ENCODE measurements around the gene ATF2. TPM values are rescaled to one million over a fixed set of nuclear protein-coding genes. Genes with fewer than 3 reads are reported as not detected.
"Not testable (repeated sequence)": the region's sequence is repeated elsewhere in the genome, so short reads cannot be mapped to it uniquely, and the experiment has no call there.

Gene ATF2
- polyA plus RNA-seq, 3 donors: 17.4 to 24.0 (median 22.1) TPM

DNA sequence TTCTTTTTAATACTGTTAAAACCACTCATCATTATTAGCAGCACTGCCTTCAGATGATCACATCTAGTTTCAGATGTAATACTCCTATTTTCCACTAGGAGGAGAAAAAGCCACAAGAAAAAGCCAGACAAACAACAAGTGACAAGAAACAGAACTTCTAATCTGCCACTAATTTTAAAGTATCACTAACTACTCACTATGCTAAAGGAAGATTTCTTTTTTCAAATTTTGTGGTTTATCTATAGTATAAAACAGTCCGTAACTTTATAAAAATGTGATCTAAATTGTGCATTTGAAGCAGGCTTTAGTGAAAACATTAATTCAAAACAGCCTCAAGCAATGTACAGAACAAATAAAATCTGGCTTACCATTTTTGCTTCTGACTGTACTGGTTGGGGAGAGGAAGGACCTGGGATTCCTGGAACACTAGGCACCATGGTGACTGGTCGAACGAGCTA, 56.8 kb downstream of the ATF2 start:
- peaks cover 60 to 76% of the 10 kb centered on the region in 2 donors for H3K36me3 Mint-ChIP-seq
- DNase-seq: peak; percentile 16 to 21 (median 20)
- no peaks in the 10 kb centered on the region for H3K4me1 Mint-ChIP-seq
- H3K27ac ChIP-seq (ENCODE audit: low read depth in 1 of 2, low read length in 2 of 2): no peak overlapping the region
- H3K9me3 Mint-ChIP-seq: no peaks in the 10 kb centered on the region
- H2AFZ ChIP-seq (ENCODE audit: insufficient read depth, low read depth, low read length, poor library complexity, severe bottlenecking): no peak overlapping the region
- H3K27ac Mint-ChIP-seq: peak overlapping the region in 2 of 7 donors; percentile 46 to 65
- no peaks in the 10 kb centered on the region for H3K79me2 ChIP-seq (ENCODE audit: insufficient read depth, low read length)
- no peak overlapping the region for H3K4me2 ChIP-seq (replicated peaks; ENCODE audit: extremely low read depth, low read length, poor library complexity, severe bottlenecking)
- H3K4me3 ChIP-seq (replicated peaks in 1 of 3; ENCODE audit: low read depth in 2 of 3, low read length in 3 of 3): no peak overlapping the region
- H3K9ac ChIP-seq (ENCODE audit: insufficient read depth, low read length, poor library complexity, severe bottlenecking): no peak overlapping the region
- TF ChIP-seq, protein P1, sequence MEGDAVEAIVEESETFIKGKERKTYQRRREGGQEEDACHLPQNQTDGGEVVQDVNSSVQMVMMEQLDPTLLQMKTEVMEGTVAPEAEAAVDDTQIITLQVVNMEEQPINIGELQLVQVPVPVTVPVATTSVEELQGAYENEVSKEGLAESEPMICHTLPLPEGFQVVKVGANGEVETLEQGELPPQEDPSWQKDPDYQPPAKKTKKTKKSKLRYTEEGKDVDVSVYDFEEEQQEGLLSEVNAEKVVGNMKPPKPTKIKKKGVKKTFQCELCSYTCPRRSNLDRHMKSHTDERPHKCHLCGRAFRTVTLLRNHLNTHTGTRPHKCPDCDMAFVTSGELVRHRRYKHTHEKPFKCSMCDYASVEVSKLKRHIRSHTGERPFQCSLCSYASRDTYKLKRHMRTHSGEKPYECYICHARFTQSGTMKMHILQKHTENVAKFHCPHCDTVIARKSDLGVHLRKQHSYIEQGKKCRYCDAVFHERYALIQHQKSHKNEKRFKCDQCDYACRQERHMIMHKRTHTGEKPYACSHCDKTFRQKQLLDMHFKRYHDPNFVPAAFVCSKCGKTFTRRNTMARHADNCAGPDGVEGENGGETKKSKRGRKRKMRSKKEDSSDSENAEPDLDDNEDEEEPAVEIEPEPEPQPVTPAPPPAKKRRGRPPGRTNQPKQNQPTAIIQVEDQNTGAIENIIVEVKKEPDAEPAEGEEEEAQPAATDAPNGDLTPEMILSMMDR (IDR thresholded peaks at IDR 0.05): peak; percentile 77
- WGBS (ENCODE audit: insufficient coverage): no CpG with 5 or more reads among the region's 3 CpGs
- peaks cover 0 to 2% (median 0%) of the 10 kb centered on the region in 3 donors for H3K27me3 Mint-ChIP-seq (ENCODE audit: low read depth in 3 of 3)
- no peaks in the 10 kb centered on the region for H3K27me3 ChIP-seq (ENCODE audit: control insufficient read depth in 2 of 2, insufficient read depth in 2 of 2, low read length in 2 of 2)
- no peaks in the 10 kb centered on the region for H4K20me1 ChIP-seq (ENCODE audit: insufficient read depth, low read length)
- H3K4me3 Mint-ChIP-seq: no peak overlapping the region
- peaks cover 56 to 84% of the 10 kb centered on the region in 2 donors for H3K36me3 ChIP-seq (replicated peaks in 1 of 2; ENCODE audit: control insufficient read depth in 1 of 2, insufficient read depth in 2 of 2, low read length in 2 of 2)
- no peaks in the 10 kb centered on the region for H3K9me3 ChIP-seq (replicated peaks in 1 of 2; ENCODE audit: control insufficient read depth in 1 of 2, insufficient read depth in 1 of 2, low read length in 2 of 2)
- intact Hi-C loops (cut with micrococcal nuclease): no loop called here
- H3K4me1 ChIP-seq (ENCODE audit: control insufficient read depth in 1 of 2, insufficient read depth in 2 of 2, low read length in 2 of 2): no peaks in the 10 kb centered on the region

DNA sequence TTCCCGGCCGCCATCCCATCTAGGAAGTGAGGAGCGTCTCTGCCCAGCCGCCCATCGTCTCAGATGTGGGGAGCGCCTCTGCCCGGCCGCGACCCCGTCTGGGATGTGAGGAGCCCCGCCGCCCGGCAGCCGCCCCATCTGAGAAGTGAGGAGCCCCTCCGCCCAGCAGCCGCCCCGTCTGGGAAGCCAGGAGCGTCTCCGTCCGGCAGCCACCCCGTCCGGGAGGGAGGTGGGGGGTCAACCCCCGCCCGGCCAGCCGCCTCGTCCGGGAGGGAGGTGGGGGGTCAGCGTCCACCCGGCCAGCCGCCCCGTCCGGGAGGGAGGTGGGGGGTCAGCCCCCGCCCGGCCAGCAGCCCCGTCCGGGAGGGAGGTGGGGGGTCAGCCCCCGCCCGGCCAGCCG, 59.9 kb downstream of the ATF2 start:
- H3K4me3 Mint-ChIP-seq; H3K79me2 ChIP-seq (ENCODE audit: insufficient read depth, low read length); H2AFZ ChIP-seq (ENCODE audit: insufficient read depth, low read depth, low read length, poor library complexity, severe bottlenecking); DNase-seq; H3K4me2 ChIP-seq (replicated peaks; ENCODE audit: extremely low read depth, low read length, poor library complexity, severe bottlenecking); intact Hi-C loops (cut with micrococcal nuclease); H3K4me1 ChIP-seq (ENCODE audit: control insufficient read depth in 1 of 2, insufficient read depth in 2 of 2, low read length in 2 of 2); H3K4me1 Mint-ChIP-seq; H3K9me3 Mint-ChIP-seq; H3K27ac Mint-ChIP-seq; H3K27me3 ChIP-seq (ENCODE audit: control insufficient read depth in 2 of 2, insufficient read depth in 2 of 2, low read length in 2 of 2); H3K27me3 Mint-ChIP-seq (ENCODE audit: low read depth in 3 of 3); H3K9ac ChIP-seq (ENCODE audit: insufficient read depth, low read length, poor library complexity, severe bottlenecking); H3K27ac ChIP-seq (ENCODE audit: low read depth in 1 of 2, low read length in 2 of 2); H3K9me3 ChIP-seq (replicated peaks in 1 of 2; ENCODE audit: control insufficient read depth in 1 of 2, insufficient read depth in 1 of 2, low read length in 2 of 2); H4K20me1 ChIP-seq (ENCODE audit: insufficient read depth, low read length); H3K4me3 ChIP-seq (replicated peaks in 1 of 3; ENCODE audit: low read depth in 2 of 3, low read length in 3 of 3): not testable (repeated sequence)
- WGBS (ENCODE audit: insufficient coverage): over 99% methylated on average over 16 of the region's 39 CpGs
- peaks cover 43 to 70% of the 10 kb centered on the region in 2 donors for H3K36me3 ChIP-seq (replicated peaks in 1 of 2; ENCODE audit: control insufficient read depth in 1 of 2, insufficient read depth in 2 of 2, low read length in 2 of 2)
- H3K36me3 Mint-ChIP-seq: peaks cover 55 to 74% of the 10 kb centered on the region in 2 donors
